ENCODE measurements around the gene XPNPEP1. TPM values are rescaled to one million over a fixed set of nuclear protein-coding genes. Genes with fewer than 3 reads are reported as not detected.
A peak's percentile ranks its signal among the peaks of the same experiment; 100 is the strongest.

The XPNPEP1 gene
- total and polyA plus RNA-seq, 2 donors from 2014 or later, result 34.4 to 62.4 TPM

GRCh38 chr10:109926061-109926745 is 2.9 kb upstream of the XPNPEP1 start:
- FAIRE-seq (no peak), DNase-seq (no peak)
- no peaks in the 10 kb centered on the region for H3K9me3 ChIP-seq (ENCODE audit: control insufficient read depth in 2 of 3, insufficient read depth in 1 of 3, low read length in 3 of 3)
- no peaks in the 10 kb centered on the region for H3K36me3 ChIP-seq (ENCODE audit: control insufficient read depth in 2 of 3, insufficient read depth in 3 of 3, low read length in 3 of 3)
- TF ChIP-seq CTCF (IDR thresholded peaks at IDR 0.05; ENCODE audit: borderline replicate concordance, extremely low read depth, insufficient read depth), result no peak
- no peak overlapping the region for H3K27ac ChIP-seq (ENCODE audit: low read depth in 2 of 2, low read length in 2 of 2)
- no peak overlapping the region for H3K9ac ChIP-seq (ENCODE audit: low read length in 3 of 3)
- intact Hi-C loops (cut with DNase I), result no loop called here
- H3K4me1 ChIP-seq (ENCODE audit: control insufficient read depth in 2 of 3, insufficient read depth in 2 of 3, low read depth in 1 of 3, low read length in 3 of 3), result peaks cover 0 to 22% (median 15%) of the 10 kb centered on the region in 3 donors
- H3K4me3 ChIP-seq (ENCODE audit: low read length in 3 of 3), result no peak overlapping the region
- H3K27me3 ChIP-seq (ENCODE audit: control insufficient read depth, insufficient read depth, low read length), result no peaks in the 10 kb centered on the region

DNA sequence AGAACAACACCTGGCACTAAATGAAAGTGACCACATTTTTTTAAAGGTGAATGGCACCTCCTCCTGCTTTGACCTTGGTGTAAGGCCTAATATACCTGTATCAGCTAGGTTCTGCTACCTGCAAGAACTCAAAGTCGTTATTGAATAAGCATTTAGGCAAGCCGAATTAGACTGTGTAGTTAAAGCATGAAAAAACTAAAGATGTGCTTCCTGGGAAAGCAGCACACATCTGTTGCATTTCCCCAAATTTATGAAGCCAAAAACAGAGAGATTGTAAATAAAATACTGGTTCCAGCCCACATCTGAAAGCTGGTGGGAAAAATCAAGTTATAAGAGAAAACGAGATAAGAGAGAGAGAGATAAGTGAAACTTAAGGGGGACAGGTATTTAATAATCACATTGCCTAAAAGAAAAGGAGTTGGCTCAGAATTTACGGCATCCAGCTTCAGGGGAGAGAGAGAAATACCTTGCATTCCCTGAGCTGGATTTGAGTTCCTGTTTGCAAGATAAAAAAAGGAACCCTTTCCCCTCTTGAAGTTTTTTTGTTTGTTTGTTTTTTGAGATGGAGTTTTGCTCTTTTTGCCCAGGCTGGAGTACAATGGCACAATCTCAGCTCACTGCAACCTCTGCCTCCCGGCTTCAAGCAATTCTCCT is 1.8 kb upstream of the XPNPEP1 start:
- Histone ChIP-seq H3K27ac (ENCODE audit: low read depth in 2 of 2, low read length in 2 of 2) (no peak overlapping the region), H3K27me3 (ENCODE audit: control insufficient read depth, insufficient read depth, low read length) (no peaks in the 10 kb centered on the region), H3K4me1 (ENCODE audit: control insufficient read depth in 2 of 3, insufficient read depth in 2 of 3, low read depth in 1 of 3, low read length in 3 of 3) (peaks cover 0 to 22% (median 15%) of the 10 kb centered on the region in 3 donors), H3K4me3 (ENCODE audit: low read length in 3 of 3) (no peak overlapping the region), H3K9me3 (ENCODE audit: control insufficient read depth in 2 of 3, insufficient read depth in 1 of 3, low read length in 3 of 3) (no peaks in the 10 kb centered on the region), H3K9ac (ENCODE audit: low read length in 3 of 3) (no peak overlapping the region), H3K36me3 (ENCODE audit: control insufficient read depth in 2 of 3, insufficient read depth in 3 of 3, low read length in 3 of 3) (no peaks in the 10 kb centered on the region)
- no peak for TF ChIP-seq CTCF (IDR thresholded peaks at IDR 0.05; ENCODE audit: borderline replicate concordance, extremely low read depth, insufficient read depth)
- DNase-seq, result peak in 1 of 5 donors; percentile 29
- intact Hi-C loops (cut with DNase I), result no loop called here
- FAIRE-seq, result no peak

DNA sequence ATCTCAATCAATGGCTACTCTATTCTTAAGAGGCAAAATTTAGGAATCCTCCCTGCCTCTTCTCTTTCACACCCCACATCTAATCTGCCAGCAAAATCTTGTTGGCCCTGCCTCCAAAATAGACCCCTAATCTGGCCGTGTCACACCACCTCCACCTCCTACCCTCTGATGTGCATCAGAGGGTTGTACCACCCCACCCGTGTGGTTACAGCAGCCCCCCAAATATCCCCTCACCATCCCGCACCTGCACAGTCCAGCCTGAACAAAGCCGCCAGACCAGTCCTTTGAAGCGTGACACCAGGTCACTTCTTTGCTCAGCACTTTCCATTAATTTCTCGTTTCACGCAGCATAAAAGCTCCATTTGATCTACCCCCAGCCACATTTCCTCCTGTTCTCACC is 776 bp upstream of the XPNPEP1 start:
- TF ChIP-seq CTCF (IDR thresholded peaks at IDR 0.05; ENCODE audit: borderline replicate concordance, extremely low read depth, insufficient read depth), result no peak
- Histone ChIP-seq H3K36me3 (ENCODE audit: control insufficient read depth in 2 of 3, insufficient read depth in 3 of 3, low read length in 3 of 3) (no peaks in the 10 kb centered on the region), H3K4me3 (ENCODE audit: low read length in 3 of 3) (peak overlapping the region; percentile 57 to 80 (median 71)), H3K27me3 (ENCODE audit: control insufficient read depth, insufficient read depth, low read length) (no peaks in the 10 kb centered on the region), H3K9me3 (ENCODE audit: control insufficient read depth in 2 of 3, insufficient read depth in 1 of 3, low read length in 3 of 3) (no peaks in the 10 kb centered on the region), H3K9ac (ENCODE audit: low read length in 3 of 3) (peak overlapping the region; percentile 4 to 83 (median 65)), H3K4me1 (ENCODE audit: control insufficient read depth in 2 of 3, insufficient read depth in 2 of 3, low read depth in 1 of 3, low read length in 3 of 3) (peaks cover 0 to 22% (median 15%) of the 10 kb centered on the region in 3 donors), H3K27ac (ENCODE audit: low read depth in 2 of 2, low read length in 2 of 2) (peak overlapping the region; percentile 11)
- FAIRE-seq (no peak), DNase-seq (peak in 2 of 5 donors; percentile 34 to 57)
- intact Hi-C loops (cut with DNase I), result no loop called here

Data from kidney (tissue), 14 donors.